WTC11 (cell line): ENCODE data around the gene TPGS1. TPM values are rescaled to one million over a fixed set of nuclear protein-coding genes. Genes with fewer than 3 reads are reported as not detected.

Experiments used
- CBFB ChIP-seq: sonication (generic); formaldehyde crosslinking; IDR thresholded peaks from 2 replicates; pipeline ENCODE4 v1.8.1; 2022; ENCODE audit warnings: mild to moderate bottlenecking, low read depth, missing genetic modification reagents
- ESRRA ChIP-seq: sonication (generic); formaldehyde crosslinking; IDR thresholded peaks from 2 replicates; pipeline ENCODE4 v1.8.1; 2022; ENCODE audit warnings: mild to moderate bottlenecking, missing genetic modification reagents, borderline replicate concordance
- FOXP1 ChIP-seq: sonication (generic); formaldehyde crosslinking; IDR thresholded peaks from 2 replicates; pipeline ENCODE4 v1.8.0; 2022; ENCODE audit warnings: missing genetic modification reagents, mild to moderate bottlenecking, moderate library complexity, borderline replicate concordance
- GTF2I ChIP-seq: fragments of 250-450 bp; sonication (Bioruptor Pico); conservative IDR thresholded peaks from 2 replicates; pipeline ENCODE4 v1.4.0; 2021; ENCODE audit warnings: mild to moderate bottlenecking
- IRF2 ChIP-seq: sonication (generic); formaldehyde crosslinking; IDR thresholded peaks from 2 replicates; pipeline ENCODE4 v1.8.0; 2022; ENCODE audit warnings: low read depth, missing genetic modification reagents, borderline replicate concordance
- JAZF1 ChIP-seq: fragments of 250-450 bp; sonication (Bioruptor Pico); IDR thresholded peaks from 2 replicates; pipeline ENCODE4 v1.9.0; 2021; ENCODE audit warnings: moderate library complexity, mild to moderate bottlenecking, inconsistent platforms
- JUN ChIP-seq: sonication (generic); formaldehyde crosslinking; IDR thresholded peaks from 2 replicates; pipeline ENCODE4 v1.8.0; 2023; ENCODE audit warnings: mild to moderate bottlenecking, missing genetic modification reagents
- KAT7 ChIP-seq: sonication (generic); formaldehyde crosslinking; IDR thresholded peaks from 2 replicates; pipeline ENCODE4 v1.8.1; 2023; ENCODE audit warnings: missing genetic modification reagents, mild to moderate bottlenecking, borderline replicate concordance
- MYBL2 ChIP-seq: sonication (generic); formaldehyde crosslinking; IDR thresholded peaks from 2 replicates; pipeline ENCODE4 v1.8.1; 2023; ENCODE audit warnings: mild to moderate bottlenecking, moderate library complexity, missing genetic modification reagents
- NFE2L1 ChIP-seq: sonication (generic); formaldehyde crosslinking; IDR thresholded peaks from 2 replicates; pipeline ENCODE4 v1.8.1; 2023; ENCODE audit warnings: missing genetic modification reagents
- OVOL2 ChIP-seq: fragments of 250-450 bp; sonication (Bioruptor Pico); IDR thresholded peaks from 2 replicates; pipeline ENCODE4 v1.9.0; 2021; ENCODE audit warnings: mild to moderate bottlenecking, borderline replicate concordance
- RELA ChIP-seq: sonication (generic); formaldehyde crosslinking; IDR thresholded peaks from 2 replicates; pipeline ENCODE4 v1.8.1; 2022; ENCODE audit warnings: missing genetic modification reagents, mild to moderate bottlenecking, borderline replicate concordance
- RORB ChIP-seq: fragments of 250-450 bp; sonication (Bioruptor Pico); IDR thresholded peaks from 2 replicates; pipeline ENCODE4 v1.9.0; 2021; ENCODE audit warnings: mild to moderate bottlenecking
- USF2 ChIP-seq: sonication (generic); formaldehyde crosslinking; IDR thresholded peaks from 2 replicates; pipeline ENCODE4 v1.8.1; 2023; ENCODE audit warnings: mild to moderate bottlenecking, missing genetic modification reagents, moderate library complexity
- ZNF121 ChIP-seq: sonication (generic); formaldehyde crosslinking; IDR thresholded peaks from 2 replicates; pipeline ENCODE4 v1.8.0; 2023; ENCODE audit warnings: missing genetic modification reagents
- ZNF138 ChIP-seq: sonication (generic); formaldehyde crosslinking; conservative IDR thresholded peaks from 2 replicates; pipeline ENCODE4 v1.8.1; 2022; ENCODE audit warnings: mild to moderate bottlenecking, moderate library complexity, missing genetic modification reagents
- ZNF263 ChIP-seq: sonication (generic); formaldehyde crosslinking; IDR thresholded peaks from 2 replicates; pipeline ENCODE4 v1.8.1; 2022; ENCODE audit warnings: low read depth, mild to moderate bottlenecking, moderate library complexity, missing genetic modification reagents
- ZNF396 ChIP-seq: fragments of 250-450 bp; sonication (Bioruptor Pico); IDR thresholded peaks from 2 replicates; pipeline ENCODE4 v1.8.0; 2021; ENCODE audit warnings: mild to moderate bottlenecking, moderate library complexity, borderline replicate concordance
- ZSCAN18 ChIP-seq: fragments of 250-450 bp; sonication (Bioruptor Pico); IDR thresholded peaks from 2 replicates; pipeline ENCODE4 v2.1.2; 2022; ENCODE audit warnings: mild to moderate bottlenecking, moderate library complexity
- total RNA-seq: library from RNA; stranded (reverse); gene quantifications from 3 replicates; pipeline ENCODE4 v1.2.3, GENCODE V29; 2021
- TF ChIP-seq, protein P1 (sequence below): sonication (generic); formaldehyde crosslinking; IDR thresholded peaks from 2 replicates; pipeline ENCODE4 v1.8.0; 2022; ENCODE audit warnings: missing genetic modification reagents
- TF ChIP-seq, protein P2 (sequence below): sonication (generic); formaldehyde crosslinking; IDR thresholded peaks from 2 replicates; pipeline ENCODE4 v1.8.0; 2023; ENCODE audit warnings: missing genetic modification reagents
- TF ChIP-seq, protein P3 (sequence below): sonication (generic); formaldehyde crosslinking; IDR thresholded peaks from 2 replicates; pipeline ENCODE4 v1.8.1; 2023; ENCODE audit warnings: mild to moderate bottlenecking, missing genetic modification reagents
- TF ChIP-seq, protein P4 (sequence below): fragments of 250-450 bp; sonication (Bioruptor Pico); IDR thresholded peaks from 2 replicates; pipeline ENCODE4 v1.9.0; 2021; ENCODE audit warnings: moderate library complexity, mild to moderate bottlenecking, inconsistent platforms, borderline replicate concordance
- TF ChIP-seq, protein P5 (sequence below): sonication (generic); formaldehyde crosslinking; IDR thresholded peaks from 2 replicates; pipeline ENCODE4 v1.8.1; 2023; ENCODE audit warnings: mild to moderate bottlenecking, moderate library complexity, missing genetic modification reagents

Gene TPGS1
- total RNA-seq, 1 experiment from 2014 or later, result 18.8 TPM

DNA sequence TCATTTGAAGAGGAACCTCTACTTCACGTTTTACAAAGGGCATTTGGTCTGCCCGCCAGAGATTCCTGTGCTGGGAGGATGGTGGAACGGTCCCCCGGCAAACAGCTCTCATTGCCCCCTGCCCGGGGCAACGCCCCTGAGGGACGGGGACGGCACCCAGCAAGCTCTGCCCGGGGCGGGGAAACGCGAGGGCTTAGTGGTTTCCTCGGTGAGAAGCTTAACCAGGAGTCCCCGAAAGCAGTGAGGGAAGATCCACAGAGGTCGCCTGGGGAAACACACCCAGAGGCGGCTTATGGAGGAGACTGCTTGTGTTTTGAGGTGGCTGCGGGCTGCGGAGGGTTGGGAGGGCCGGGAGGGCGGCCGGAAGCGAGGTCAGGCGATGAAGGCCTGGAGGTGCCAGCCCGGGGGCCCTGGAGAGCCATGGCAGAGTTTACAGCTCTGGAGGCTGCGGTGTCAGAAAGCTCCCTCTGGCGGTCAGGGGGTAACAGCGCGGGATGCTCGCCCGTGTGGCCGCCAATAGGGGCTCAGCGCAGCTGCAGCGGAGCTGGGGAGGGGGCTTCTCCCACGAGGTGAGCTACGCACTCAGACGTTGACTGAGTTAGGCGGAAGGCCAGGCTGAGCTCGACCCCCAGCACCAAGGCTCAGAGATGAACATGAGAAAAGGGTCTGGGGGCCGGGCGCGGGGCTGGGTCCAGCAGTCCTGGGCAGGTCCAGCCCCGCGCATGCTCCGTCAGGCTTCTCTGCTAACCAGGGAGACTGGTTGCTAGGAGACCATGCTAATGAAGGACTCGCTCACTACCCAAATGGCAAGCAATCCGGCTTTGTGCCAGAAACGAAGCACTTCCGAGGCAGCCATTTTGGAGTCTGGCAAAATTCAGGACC is 652 bp upstream of the TPGS1 start (continued):
- TF ChIP-seq, protein P1, sequence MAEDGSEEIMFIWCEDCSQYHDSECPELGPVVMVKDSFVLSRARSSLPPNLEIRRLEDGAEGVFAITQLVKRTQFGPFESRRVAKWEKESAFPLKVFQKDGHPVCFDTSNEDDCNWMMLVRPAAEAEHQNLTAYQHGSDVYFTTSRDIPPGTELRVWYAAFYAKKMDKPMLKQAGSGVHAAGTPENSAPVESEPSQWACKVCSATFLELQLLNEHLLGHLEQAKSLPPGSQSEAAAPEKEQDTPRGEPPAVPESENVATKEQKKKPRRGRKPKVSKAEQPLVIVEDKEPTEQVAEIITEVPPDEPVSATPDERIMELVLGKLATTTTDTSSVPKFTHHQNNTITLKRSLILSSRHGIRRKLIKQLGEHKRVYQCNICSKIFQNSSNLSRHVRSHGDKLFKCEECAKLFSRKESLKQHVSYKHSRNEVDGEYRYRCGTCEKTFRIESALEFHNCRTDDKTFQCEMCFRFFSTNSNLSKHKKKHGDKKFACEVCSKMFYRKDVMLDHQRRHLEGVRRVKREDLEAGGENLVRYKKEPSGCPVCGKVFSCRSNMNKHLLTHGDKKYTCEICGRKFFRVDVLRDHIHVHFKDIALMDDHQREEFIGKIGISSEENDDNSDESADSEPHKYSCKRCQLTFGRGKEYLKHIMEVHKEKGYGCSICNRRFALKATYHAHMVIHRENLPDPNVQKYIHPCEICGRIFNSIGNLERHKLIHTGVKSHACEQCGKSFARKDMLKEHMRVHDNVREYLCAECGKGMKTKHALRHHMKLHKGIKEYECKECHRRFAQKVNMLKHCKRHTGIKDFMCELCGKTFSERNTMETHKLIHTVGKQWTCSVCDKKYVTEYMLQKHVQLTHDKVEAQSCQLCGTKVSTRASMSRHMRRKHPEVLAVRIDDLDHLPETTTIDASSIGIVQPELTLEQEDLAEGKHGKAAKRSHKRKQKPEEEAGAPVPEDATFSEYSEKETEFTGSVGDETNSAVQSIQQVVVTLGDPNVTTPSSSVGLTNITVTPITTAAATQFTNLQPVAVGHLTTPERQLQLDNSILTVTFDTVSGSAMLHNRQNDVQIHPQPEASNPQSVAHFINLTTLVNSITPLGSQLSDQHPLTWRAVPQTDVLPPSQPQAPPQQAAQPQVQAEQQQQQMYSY (CRISPR knock-in tag), result no peak
- 0 out of 2 replicates have a peak, but pooled peaks have one; percentile 46 for TF ChIP-seq GTF2I (CRISPR knock-in tag)
- TF ChIP-seq ZNF263 (CRISPR knock-in tag), result no peak
- no peak for TF ChIP-seq KAT7 (CRISPR knock-in tag)
- no peak for TF ChIP-seq ESRRA
- TF ChIP-seq ZNF138 (CRISPR knock-in tag), result no peak
- TF ChIP-seq, protein P2, sequence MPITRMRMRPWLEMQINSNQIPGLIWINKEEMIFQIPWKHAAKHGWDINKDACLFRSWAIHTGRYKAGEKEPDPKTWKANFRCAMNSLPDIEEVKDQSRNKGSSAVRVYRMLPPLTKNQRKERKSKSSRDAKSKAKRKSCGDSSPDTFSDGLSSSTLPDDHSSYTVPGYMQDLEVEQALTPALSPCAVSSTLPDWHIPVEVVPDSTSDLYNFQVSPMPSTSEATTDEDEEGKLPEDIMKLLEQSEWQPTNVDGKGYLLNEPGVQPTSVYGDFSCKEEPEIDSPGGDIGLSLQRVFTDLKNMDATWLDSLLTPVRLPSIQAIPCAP (CRISPR knock-in tag), result no peak
- no peak for TF ChIP-seq NFE2L1 (CRISPR knock-in tag)
- TF ChIP-seq RORB, result no peak
- no peak for TF ChIP-seq ZNF396 (CRISPR knock-in tag)
- TF ChIP-seq USF2, result no peak
- TF ChIP-seq OVOL2 (CRISPR knock-in tag), result no peak
- TF ChIP-seq, protein P3, sequence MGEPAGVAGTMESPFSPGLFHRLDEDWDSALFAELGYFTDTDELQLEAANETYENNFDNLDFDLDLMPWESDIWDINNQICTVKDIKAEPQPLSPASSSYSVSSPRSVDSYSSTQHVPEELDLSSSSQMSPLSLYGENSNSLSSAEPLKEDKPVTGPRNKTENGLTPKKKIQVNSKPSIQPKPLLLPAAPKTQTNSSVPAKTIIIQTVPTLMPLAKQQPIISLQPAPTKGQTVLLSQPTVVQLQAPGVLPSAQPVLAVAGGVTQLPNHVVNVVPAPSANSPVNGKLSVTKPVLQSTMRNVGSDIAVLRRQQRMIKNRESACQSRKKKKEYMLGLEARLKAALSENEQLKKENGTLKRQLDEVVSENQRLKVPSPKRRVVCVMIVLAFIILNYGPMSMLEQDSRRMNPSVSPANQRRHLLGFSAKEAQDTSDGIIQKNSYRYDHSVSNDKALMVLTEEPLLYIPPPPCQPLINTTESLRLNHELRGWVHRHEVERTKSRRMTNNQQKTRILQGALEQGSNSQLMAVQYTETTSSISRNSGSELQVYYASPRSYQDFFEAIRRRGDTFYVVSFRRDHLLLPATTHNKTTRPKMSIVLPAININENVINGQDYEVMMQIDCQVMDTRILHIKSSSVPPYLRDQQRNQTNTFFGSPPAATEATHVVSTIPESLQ (CRISPR knock-in tag), result no peak
- no peak for TF ChIP-seq JUN (CRISPR knock-in tag)
- TF ChIP-seq IRF2 (CRISPR knock-in tag), result no peak
- TF ChIP-seq FOXP1 (CRISPR knock-in tag), result no peak; the same call in 1 of the 2 replicates
- no peak for TF ChIP-seq MYBL2 (CRISPR knock-in tag)
- TF ChIP-seq CBFB (CRISPR knock-in tag), result no peak
- no peak for TF ChIP-seq RELA (CRISPR knock-in tag)
- TF ChIP-seq JAZF1, result no peak
- TF ChIP-seq, protein P4, sequence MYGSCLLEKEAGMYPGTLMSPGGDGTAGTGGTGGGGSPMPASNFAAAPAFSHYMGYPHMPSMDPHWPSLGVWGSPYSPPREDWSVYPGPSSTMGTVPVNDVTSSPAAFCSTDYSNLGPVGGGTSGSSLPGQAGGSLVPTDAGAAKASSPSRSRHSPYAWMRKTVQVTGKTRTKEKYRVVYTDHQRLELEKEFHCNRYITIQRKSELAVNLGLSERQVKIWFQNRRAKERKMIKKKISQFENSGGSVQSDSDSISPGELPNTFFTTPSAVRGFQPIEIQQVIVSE (CRISPR knock-in tag), result no peak
- no peak for TF ChIP-seq ZSCAN18
- peak; percentile 69; the same call in 1 of the 2 replicates for TF ChIP-seq ZNF121 (CRISPR knock-in tag)
- TF ChIP-seq, protein P5, sequence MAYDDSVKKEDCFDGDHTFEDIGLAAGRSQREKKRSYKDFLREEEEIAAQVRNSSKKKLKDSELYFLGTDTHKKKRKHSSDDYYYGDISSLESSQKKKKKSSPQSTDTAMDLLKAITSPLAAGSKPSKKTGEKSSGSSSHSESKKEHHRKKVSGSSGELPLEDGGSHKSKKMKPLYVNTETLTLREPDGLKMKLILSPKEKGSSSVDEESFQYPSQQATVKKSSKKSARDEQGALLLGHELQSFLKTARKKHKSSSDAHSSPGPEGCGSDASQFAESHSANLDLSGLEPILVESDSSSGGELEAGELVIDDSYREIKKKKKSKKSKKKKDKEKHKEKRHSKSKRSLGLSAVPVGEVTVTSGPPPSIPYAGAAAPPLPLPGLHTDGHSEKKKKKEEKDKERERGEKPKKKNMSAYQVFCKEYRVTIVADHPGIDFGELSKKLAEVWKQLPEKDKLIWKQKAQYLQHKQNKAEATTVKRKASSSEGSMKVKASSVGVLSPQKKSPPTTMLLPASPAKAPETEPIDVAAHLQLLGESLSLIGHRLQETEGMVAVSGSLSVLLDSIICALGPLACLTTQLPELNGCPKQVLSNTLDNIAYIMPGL (CRISPR knock-in tag), result peak; percentile 90
